Bronchial epithelial cell (primary cell): ENCODE results near the gene MICAL1. TPM values are rescaled to one million over a fixed set of nuclear protein-coding genes. Genes with fewer than 3 reads are reported as not detected.

ENCODE experiments used
- DNase-seq: peaks from one replicate; pipeline ENCODE4 v3.0.0-alpha.2; 2010; ENCODE audit warnings: low read depth
- FAIRE-seq: peaks from 2 replicates; lab custom pipeline; 2011; peaks lifted over from hg19 to GRCh38; lab: Jason Lieb, UNC
- H3K27me3 ChIP-seq: 2 replicates; pipeline ENCODE4 v1.5.1; 2011; ENCODE audit warnings: low read length; ENCODE audit not compliant: control insufficient read depth, insufficient read depth
- H3K36me3 ChIP-seq: 2 replicates; pipeline ENCODE4 v1.5.1; 2011; ENCODE audit warnings: low read length; ENCODE audit not compliant: control insufficient read depth, insufficient read depth
- H3K4me3 ChIP-seq: 2 replicates; pipeline ENCODE4 v1.5.1; 2011; ENCODE audit warnings: mild to moderate bottlenecking, low read depth, low read length, control low read depth
- total RNA-seq: library from RNA; depleted of rRNA; stranded (reverse); fragments of >200 nt; gene quantifications from 2 replicates; pipeline ENCODE4 v1.2.1, GENCODE V29; 2014
- TF ChIP-seq, protein P1 (sequence below): IDR thresholded peaks from 2 replicates; pipeline ENCODE4 v1.5.1; 2011; ENCODE audit warnings: mild to moderate bottlenecking, moderate library complexity, low read length, control low read depth, inconsistent platforms; ENCODE audit not compliant: insufficient read depth, severe bottlenecking

MICAL1 gene
- total RNA-seq, 1 donor from 2014 or later = 14.2 TPM

DNA sequence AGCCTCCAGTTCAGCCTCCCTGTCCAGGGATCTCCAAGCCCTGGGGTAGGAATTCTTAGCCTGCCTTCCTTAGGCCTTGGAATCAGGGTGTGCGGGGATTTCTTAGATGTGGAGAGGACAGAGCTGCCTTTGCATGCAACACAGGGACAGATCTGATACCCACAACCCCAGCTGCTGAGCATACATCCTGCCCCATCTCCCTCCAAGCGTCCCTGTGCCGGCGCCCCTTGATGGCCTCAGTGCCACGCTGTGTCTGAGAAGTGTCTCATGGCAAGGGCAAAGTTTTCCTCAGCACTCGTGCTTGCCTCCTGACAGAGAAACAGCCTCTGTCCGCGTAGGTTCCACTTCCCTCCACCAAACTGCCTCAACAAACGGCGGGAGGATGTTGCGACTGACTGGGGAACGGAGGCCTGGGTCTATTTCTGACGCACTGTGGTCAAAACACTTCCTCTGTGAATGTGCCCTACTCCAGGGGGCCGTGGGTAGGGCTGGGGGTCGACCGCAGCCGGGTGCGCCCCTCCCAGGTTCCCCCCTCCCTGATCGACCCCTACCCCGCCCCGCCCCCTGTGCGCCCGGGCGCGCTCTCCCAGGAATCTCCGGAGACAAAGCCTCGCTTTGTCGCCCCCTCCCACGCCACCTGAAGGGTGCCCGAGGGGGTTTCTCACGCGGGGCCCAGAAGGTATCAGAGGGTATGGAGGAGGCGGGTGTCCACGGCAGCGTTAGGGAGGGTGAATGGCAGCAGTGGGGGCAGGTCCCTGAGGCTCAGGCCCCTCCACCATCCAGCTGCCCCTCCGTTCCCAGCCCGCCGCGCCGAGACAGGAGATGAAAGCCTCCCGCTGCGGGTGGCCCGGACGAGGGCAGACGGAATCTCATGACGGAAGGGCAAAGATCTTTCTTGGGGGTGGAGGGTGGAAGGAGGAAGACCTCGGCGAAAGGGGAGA is 806 bp downstream of the MICAL1 start:
- H3K36me3 ChIP-seq = peaks cover 3% of the 10 kb centered on the region
- H3K27me3 ChIP-seq = no peaks in the 10 kb centered on the region
- H3K4me3 ChIP-seq = peak overlapping the region; percentile 70
- FAIRE-seq (no peak), DNase-seq (no peak)
- TF ChIP-seq, protein P1, sequence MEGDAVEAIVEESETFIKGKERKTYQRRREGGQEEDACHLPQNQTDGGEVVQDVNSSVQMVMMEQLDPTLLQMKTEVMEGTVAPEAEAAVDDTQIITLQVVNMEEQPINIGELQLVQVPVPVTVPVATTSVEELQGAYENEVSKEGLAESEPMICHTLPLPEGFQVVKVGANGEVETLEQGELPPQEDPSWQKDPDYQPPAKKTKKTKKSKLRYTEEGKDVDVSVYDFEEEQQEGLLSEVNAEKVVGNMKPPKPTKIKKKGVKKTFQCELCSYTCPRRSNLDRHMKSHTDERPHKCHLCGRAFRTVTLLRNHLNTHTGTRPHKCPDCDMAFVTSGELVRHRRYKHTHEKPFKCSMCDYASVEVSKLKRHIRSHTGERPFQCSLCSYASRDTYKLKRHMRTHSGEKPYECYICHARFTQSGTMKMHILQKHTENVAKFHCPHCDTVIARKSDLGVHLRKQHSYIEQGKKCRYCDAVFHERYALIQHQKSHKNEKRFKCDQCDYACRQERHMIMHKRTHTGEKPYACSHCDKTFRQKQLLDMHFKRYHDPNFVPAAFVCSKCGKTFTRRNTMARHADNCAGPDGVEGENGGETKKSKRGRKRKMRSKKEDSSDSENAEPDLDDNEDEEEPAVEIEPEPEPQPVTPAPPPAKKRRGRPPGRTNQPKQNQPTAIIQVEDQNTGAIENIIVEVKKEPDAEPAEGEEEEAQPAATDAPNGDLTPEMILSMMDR = no peak

DNA sequence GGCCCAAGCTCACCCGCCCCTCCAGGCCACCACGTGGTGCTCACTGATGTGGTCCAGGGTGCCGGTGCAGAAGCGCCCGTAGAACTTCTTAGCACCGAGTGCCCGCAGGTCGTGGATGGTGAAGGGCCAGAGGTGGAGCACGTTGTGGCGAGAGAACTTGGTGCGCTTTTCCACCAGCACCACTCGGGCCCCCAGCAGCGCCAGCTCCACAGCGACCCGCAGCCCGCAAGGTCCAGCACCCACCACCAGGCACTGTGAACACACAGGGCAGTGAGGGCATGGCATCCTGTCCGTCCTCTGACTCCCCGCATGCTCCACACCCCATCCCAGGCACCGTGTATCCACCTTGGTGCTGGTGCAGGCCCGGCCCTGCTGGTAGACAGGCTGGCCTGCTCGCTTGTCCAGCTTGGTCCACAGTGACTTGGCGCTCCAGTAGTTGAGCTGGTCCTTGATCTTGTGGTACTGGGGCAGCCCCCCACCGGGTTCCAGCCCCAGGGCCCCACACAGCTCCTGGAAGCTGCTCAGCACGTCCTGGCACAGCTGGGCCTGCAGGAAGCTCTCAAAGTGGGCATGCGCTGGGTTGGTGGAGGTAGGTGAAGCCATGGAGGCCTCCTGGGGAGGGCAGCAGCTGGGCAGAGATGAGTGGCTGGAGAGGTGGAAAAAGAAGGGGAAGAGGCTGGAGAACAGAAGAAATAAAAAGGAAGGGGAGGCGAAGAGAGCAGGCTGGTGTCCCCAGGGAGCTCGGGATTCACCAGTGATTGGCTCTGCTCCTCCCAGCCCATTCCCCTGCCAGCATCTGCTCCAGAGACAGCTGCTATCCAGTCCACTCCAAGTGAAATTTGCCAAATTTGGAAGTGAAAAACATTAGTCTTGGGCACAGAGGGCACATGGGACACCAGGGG is 1.7 kb downstream of the MICAL1 start:
- no peak for FAIRE-seq
- H3K27me3 ChIP-seq = no peaks in the 10 kb centered on the region
- no peak for DNase-seq
- H3K4me3 ChIP-seq = no peak overlapping the region
- peaks cover 3% of the 10 kb centered on the region for H3K36me3 ChIP-seq
- TF ChIP-seq, protein P1 = no peak

DNA sequence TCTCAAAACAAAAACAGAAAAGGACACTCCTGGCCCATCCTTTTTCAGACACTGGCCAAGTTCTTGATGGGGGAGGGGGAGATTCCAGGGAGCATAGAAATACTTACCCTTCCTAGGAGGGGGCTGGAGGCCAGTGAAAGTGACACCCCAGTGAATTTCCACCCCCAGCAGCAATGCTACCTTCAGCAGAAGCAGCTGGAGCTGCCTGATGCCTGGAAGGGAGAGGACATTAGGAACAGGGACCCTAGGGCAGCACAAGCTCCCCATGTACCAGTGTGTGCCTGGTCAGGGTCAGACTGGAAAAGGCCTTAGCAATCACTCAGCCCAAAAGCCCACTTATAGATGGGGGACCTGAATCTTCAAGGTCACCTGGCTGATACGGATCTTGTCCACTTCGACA is 2.4 kb downstream of the MICAL1 start:
- no peak for DNase-seq
- H3K36me3 ChIP-seq = peaks cover 3% of the 10 kb centered on the region
- no peaks in the 10 kb centered on the region for H3K27me3 ChIP-seq
- TF ChIP-seq, protein P1 = no peak
- peak; percentile 13 for FAIRE-seq
- H3K4me3 ChIP-seq = no peak overlapping the region

DNA sequence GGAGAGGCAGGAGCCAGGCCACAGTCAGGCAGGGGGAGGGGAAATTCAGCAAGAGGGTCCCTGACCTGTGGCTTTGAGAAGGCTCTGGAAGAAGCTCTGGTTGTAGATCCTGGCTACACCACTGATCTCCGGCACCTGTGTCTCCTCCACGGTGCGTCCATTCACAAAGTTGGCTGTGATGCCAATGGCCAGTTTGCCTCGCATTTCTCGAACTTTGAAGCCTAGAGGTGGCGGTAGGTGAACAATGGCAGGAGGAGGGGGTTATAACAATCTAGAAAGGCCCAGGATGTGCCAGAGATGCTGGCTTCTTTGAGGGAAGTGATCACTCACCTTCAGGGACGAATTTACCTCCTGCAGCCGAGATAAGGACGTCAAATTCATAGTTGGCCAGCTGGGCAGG is 3.4 kb downstream of the MICAL1 start:
- no peak for FAIRE-seq
- TF ChIP-seq, protein P1 = no peak
- H3K27me3 ChIP-seq = no peaks in the 10 kb centered on the region
- no peak overlapping the region for H3K4me3 ChIP-seq
- peaks cover 3% of the 10 kb centered on the region for H3K36me3 ChIP-seq
- DNase-seq = no peak

DNA sequence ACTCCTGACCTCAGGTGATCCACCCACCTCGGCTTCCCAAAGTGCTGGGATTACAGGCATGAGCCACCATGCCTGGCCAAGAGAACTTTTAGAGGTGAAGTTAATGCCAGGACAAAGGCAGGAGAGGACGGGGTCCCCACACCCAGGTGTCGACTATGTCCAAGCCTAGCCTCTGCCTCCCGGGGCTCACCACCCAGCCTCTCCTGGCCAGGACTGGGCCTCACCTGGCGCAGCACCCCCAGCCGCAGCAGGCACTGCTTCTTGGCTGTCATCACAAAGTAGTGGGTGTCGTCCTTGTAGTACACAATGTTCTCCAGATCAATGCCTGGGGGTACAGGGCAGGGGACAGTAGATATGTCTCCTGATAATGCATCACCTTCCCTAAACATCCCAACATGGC is 4.2 kb downstream of the MICAL1 start:
- FAIRE-seq (no peak), DNase-seq (no peak)
- no peaks in the 10 kb centered on the region for H3K27me3 ChIP-seq
- H3K4me3 ChIP-seq = no peak overlapping the region
- H3K36me3 ChIP-seq = peaks cover 3% of the 10 kb centered on the region
- TF ChIP-seq, protein P1 = no peak
